HG02798 (cell line): ENCODE measurements around the gene CSNK1D.

Source experiments
- ATAC-seq: cut with Tn5 transposase; IDR thresholded peaks from one replicate; pipeline ENCODE4 v1.9.1; 2021; ENCODE audit warnings: mild to moderate bottlenecking; ENCODE audit not compliant: unreplicated experiment, poor library complexity

Gene CSNK1D

GRCh38 chr17:82273327-82274133 lies at the start of gene CSNK1D:
Gene CSNK1D (minus strand): TSS chr17:82273700. CDS start chr17:82273381, 319 bp downstream.
- ATAC-seq = peak; percentile 80

- ATAC-seq = no peak
These were observed 49.3 kb upstream of the CSNK1D start for GRCh38 chr17:82322526-82323453.

- no peak for ATAC-seq
These were observed 48.5 kb upstream of the CSNK1D start for GRCh38 chr17:82321947-82322466.

- ATAC-seq = peak; percentile 46
These were observed 47.7 kb upstream of the CSNK1D start for GRCh38 chr17:82320956-82321927.

- no peak for ATAC-seq
These were observed 46.8 kb upstream of the CSNK1D start for GRCh38 chr17:82320140-82320840.

- ATAC-seq = no peak
These were observed 46.1 kb upstream of the CSNK1D start for GRCh38 chr17:82319619-82320062.

- no peak for ATAC-seq
These were observed 45.5 kb upstream of the CSNK1D start for GRCh38 chr17:82318772-82319606.

- no peak for ATAC-seq
These were observed 44.6 kb upstream of the CSNK1D start for GRCh38 chr17:82318169-82318498.

- ATAC-seq = no peak
These were observed 44.1 kb upstream of the CSNK1D start, which contains the start of gene CD7 for GRCh38 chr17:82317394-82318168. Gene CD7 (minus strand): TSS chr17:82317608. CDS start chr17:82317495, 113 bp downstream.

GRCh38 chr17:82316651-82317393 lies 43.3 kb upstream of the CSNK1D start:
- no peak for ATAC-seq

- no peak for ATAC-seq
These were observed 42.3 kb upstream of the CSNK1D start for GRCh38 chr17:82315703-82316358.

- ATAC-seq = no peak
These were observed 41.5 kb upstream of the CSNK1D start for GRCh38 chr17:82314727-82315605.

- ATAC-seq = no peak
These were observed 40.7 kb upstream of the CSNK1D start for GRCh38 chr17:82314012-82314726.

GRCh38 chr17:82313195-82314011 lies 39.9 kb upstream of the CSNK1D start:
- ATAC-seq = no peak
